ENCODE measurements around the gene BACH2. TPM values are rescaled to one million over a fixed set of nuclear protein-coding genes. Genes with fewer than 3 reads are reported as not detected.

The BACH2 gene
- total RNA-seq, 2 experiments from 2014 or later, result 157 to 170 TPM

- Histone ChIP-seq H3K36me3 (ENCODE audit: insufficient read depth, low read length) (no peaks in the 10 kb centered on the region), H3K4me1 (ENCODE audit: insufficient read depth, low read length) (peaks cover 5% of the 10 kb centered on the region), H3K4me3 (ENCODE audit: low read length) (no peak overlapping the region), H3K9me3 (ENCODE audit: control insufficient read depth in 1 of 2, insufficient read depth in 1 of 2, low read length in 2 of 2) (no peaks in the 10 kb centered on the region), H3K27me3 (ENCODE audit: control insufficient read depth in 1 of 2, insufficient read depth in 2 of 2, low read length in 2 of 2) (no peaks in the 10 kb centered on the region), H3K27ac (ENCODE audit: low read depth in 1 of 2, low read length in 2 of 2) (no peak overlapping the region)
- TF ChIP-seq CTCF (IDR thresholded peaks at IDR 0.05), result no peak
- no peak for DNase-seq
- POLR2A ChIA-PET, result interaction anchor here (1.0 kb wide), 1 partner anchor 27 kb away, joined by 3 read pairs; no protein-coding TSS in a partner anchor
- Mint-ChIP-seq H3K36me3 (ENCODE audit: low read depth) (peaks cover 42% of the 10 kb centered on the region), H3K27ac (no peak overlapping the region), H3K27me3 (no peaks in the 10 kb centered on the region), H3K9me3 (no peaks in the 10 kb centered on the region), H3K4me3 (no peak overlapping the region), H3K4me1 (ENCODE audit: low read depth) (peaks cover 44% of the 10 kb centered on the region)
- CTCF ChIA-PET, result no interaction called here
- ATAC-seq (ENCODE audit: poor library complexity), result no peak
- intact Hi-C loops (cut with DNase I, micrococcal nuclease), result no loop called here
Measured at GRCh38 chr6:89977808-89978748, 318.6 kb downstream of the BACH2 start.

- intact Hi-C loops (cut with DNase I, micrococcal nuclease), result no loop called here
- Mint-ChIP-seq H3K36me3 (ENCODE audit: low read depth) (peaks cover 30% of the 10 kb centered on the region), H3K4me1 (ENCODE audit: low read depth) (peaks cover 38% of the 10 kb centered on the region), H3K9me3 (no peaks in the 10 kb centered on the region), H3K27ac (peak overlapping the region; percentile 4), H3K4me3 (no peak overlapping the region), H3K27me3 (no peaks in the 10 kb centered on the region)
- ChIA-PET CTCF (no interaction called here), POLR2A (no interaction called here)
- Histone ChIP-seq H3K4me3 (ENCODE audit: low read length) (no peak overlapping the region), H3K36me3 (ENCODE audit: insufficient read depth, low read length) (peaks cover 3% of the 10 kb centered on the region), H3K9me3 (ENCODE audit: control insufficient read depth in 1 of 2, insufficient read depth in 1 of 2, low read length in 2 of 2) (no peaks in the 10 kb centered on the region), H3K4me1 (ENCODE audit: insufficient read depth, low read length) (peaks cover 10% of the 10 kb centered on the region), H3K27ac (ENCODE audit: low read depth in 1 of 2, low read length in 2 of 2) (no peak overlapping the region), H3K27me3 (ENCODE audit: control insufficient read depth in 1 of 2, insufficient read depth in 2 of 2, low read length in 2 of 2) (no peaks in the 10 kb centered on the region)
- TF ChIP-seq CTCF (IDR thresholded peaks at IDR 0.05), result no peak
- no peak for ATAC-seq (ENCODE audit: poor library complexity)
- DNase-seq, result no peak
Measured at GRCh38 chr6:89976694-89977020, 320.0 kb downstream of the BACH2 start.

GRCh38 chr6:89975991-89976693 is 320.5 kb downstream of the BACH2 start:
- H3K27ac ChIP-seq (ENCODE audit: low read depth in 1 of 2, low read length in 2 of 2), result no peak overlapping the region
- ChIA-PET POLR2A (interaction anchor here (1.7 kb wide), 1 partner anchor 23 kb away, joined by 6 read pairs; no protein-coding TSS in a partner anchor), CTCF (no interaction called here)
- ATAC-seq (ENCODE audit: poor library complexity), result no peak
- H3K36me3 ChIP-seq (ENCODE audit: insufficient read depth, low read length), result peaks cover 3% of the 10 kb centered on the region
- Mint-ChIP-seq H3K27me3 (no peaks in the 10 kb centered on the region), H3K4me1 (ENCODE audit: low read depth) (peaks cover 32% of the 10 kb centered on the region), H3K4me3 (no peak overlapping the region), H3K9me3 (no peaks in the 10 kb centered on the region), H3K36me3 (ENCODE audit: low read depth) (peaks cover 26% of the 10 kb centered on the region), H3K27ac (peak overlapping the region; percentile 43)
- no peaks in the 10 kb centered on the region for H3K27me3 ChIP-seq (ENCODE audit: control insufficient read depth in 1 of 2, insufficient read depth in 2 of 2, low read length in 2 of 2)
- TF ChIP-seq CTCF (IDR thresholded peaks at IDR 0.05), result no peak
- no peak for DNase-seq
- no peak overlapping the region for H3K4me3 ChIP-seq (ENCODE audit: low read length)
- peaks cover 10% of the 10 kb centered on the region for H3K4me1 ChIP-seq (ENCODE audit: insufficient read depth, low read length)
- intact Hi-C loops (cut with DNase I, micrococcal nuclease), result no loop called here
- H3K9me3 ChIP-seq (ENCODE audit: control insufficient read depth in 1 of 2, insufficient read depth in 1 of 2, low read length in 2 of 2), result no peaks in the 10 kb centered on the region
